Measurements from ENCODE around the gene KCNMA1.

The KCNMA1 gene

GRCh38 chr10:77504196-77504872 is 133.3 kb downstream of the KCNMA1 start:
- DNase-seq, result no peak

DNA sequence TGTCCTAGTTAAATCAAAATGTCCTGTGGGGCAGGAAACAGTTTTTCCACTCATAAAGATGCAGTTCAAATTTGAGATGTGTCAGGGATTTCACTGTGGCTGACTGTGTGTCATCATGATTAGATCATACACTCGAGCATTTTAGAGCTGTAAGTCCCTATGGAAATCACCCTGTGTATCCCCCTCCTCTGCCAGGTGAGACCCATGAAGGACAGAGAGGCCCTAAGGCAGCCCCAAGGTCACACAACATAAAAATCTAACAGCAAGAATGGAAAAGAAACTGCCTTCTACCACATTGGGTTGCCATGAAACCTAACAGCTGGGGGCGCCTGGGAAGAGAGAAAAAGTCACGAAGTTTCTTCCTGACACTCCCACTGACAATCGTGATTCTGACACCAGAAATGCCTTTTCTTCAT is 135.8 kb downstream of the KCNMA1 start:
- DNase-seq, result no peak

DNA sequence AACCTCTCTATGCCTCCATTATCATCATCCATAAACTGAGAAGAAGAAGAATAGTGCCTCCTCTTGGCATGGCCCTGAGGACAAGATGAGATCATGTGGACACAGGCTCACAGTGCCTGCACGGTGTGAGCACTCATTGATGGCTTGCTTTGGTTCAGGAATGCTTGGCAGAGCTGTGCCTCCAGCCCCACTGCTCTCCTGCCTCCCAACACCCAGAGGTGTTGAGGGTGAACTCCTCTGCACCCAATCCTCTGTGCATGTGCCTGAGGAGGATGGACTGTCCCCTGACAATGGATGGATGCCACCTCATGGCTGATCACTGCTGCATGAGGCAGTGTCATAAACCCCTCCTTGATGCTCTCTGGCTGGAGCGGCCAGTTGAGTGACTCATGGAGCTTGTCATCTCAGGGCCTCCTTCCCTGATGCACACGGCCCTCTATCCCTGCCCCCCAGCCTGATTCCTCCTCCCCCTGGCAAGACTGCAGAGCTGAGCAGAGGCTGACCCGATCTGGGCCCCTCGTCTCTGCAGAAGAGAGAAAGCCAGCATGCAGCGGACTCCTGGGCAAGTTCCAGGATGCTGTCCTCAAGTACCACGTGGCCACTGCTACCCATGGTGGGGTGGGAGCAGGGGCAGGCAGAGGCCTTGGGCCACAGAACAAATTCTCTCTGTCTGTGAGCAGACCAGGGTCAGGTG is 136.3 kb downstream of the KCNMA1 start:
- DNase-seq, result no peak

DNA sequence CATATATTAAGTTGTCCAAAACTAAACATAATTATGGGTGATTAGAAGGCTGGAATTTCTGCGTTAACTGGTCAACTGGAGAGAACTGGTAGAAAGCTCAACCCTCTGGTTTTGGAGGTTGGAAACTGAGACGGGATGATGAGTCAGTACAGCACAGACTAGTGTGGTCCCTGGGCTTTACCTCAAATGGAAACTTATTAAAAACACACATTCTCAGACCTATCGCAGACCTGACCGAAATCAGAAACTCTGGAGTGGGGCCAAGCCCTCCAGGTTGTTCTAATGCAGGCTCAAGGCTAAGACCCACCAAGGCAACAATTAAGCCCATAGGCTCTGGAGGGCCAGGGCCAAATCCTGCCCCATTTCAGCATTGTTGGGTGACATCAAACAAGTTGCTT is 136.9 kb downstream of the KCNMA1 start:
- no peak for DNase-seq

GRCh38 chr10:77498829-77499228 is 138.8 kb downstream of the KCNMA1 start:
- no peak for DNase-seq

DNA sequence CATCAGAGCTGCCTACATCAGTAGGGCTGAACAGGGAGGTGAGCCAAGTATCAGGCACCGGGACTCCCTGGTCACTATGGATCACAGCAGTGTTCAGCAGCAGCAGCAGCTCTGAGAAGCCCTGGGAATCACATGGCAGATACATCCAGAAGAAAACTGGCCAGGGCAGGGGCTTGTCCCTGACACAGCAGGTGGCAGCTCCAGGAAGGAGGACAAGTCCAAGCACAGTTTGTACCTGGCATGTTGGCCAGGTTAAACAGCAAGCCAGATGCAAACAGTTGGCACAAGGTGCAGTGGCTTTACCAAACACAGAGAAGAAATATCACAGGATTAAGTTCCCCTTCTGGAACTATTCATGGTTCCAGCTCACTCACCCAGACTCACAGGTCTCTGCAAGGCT is 139.4 kb downstream of the KCNMA1 start:
- DNase-seq, result no peak

DNA sequence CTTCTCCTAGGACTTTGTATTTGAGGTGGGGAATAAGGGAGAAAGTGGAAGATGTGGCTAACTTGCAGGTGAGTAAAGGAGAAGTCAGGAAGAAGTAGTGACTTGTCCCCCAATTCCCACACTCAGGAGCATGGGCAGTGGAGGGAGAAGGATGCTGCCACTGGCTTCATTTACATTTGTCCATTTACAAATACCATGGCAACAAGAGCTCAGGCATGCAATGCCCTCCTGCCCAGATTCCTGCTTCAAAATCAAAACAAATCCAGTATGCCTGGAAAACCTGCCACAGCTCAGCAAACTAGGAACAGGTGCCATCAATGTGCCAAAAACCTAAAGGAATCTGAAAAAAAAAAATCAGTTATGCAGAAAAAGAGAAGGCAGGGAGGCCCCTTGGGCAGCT is 139.9 kb downstream of the KCNMA1 start:
- no peak for DNase-seq

- no peak for DNase-seq
These were observed 140.6 kb downstream of the KCNMA1 start for GRCh38 chr10:77496941-77497420.

DNA sequence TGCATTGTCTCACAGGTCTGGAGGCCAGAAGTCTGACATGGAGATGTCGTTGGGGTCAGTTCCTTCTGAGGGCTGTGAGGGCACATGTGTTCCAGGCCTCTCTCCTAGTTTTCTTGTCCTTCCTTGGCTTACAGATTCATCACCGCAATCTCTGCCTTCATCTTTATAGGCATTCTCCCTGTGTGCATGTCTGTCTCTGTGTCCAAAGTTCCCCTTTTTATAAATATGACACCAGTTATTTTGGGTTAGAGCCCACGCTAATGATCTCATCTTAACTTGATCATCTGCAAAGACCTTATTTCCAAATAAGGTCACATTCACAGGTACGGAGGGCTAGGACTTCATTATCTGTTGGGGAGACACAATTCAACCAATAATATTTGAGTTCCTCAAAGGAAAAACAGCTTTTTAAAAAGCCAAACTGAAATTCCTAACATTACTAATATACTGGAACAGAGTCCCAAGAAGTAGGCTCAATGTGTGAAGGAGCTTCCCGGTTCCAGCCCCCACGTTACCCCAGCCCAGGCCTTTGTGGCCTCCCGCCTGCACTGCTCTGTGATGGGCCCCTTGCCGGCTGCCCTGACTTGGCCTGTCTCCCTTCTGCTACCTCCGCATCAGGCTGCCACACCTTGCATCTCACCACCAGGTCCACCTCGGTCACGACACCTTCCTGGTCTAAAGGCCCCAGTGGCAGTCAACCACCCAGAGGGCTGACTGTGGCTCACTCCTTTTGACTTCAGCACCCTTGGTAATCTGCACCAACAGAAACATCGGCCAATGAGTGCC is 142.7 kb downstream of the KCNMA1 start:
- DNase-seq, result no peak

- peak; percentile 55 for DNase-seq
These were observed 143.3 kb downstream of the KCNMA1 start for GRCh38 chr10:77494327-77494726.

DNA sequence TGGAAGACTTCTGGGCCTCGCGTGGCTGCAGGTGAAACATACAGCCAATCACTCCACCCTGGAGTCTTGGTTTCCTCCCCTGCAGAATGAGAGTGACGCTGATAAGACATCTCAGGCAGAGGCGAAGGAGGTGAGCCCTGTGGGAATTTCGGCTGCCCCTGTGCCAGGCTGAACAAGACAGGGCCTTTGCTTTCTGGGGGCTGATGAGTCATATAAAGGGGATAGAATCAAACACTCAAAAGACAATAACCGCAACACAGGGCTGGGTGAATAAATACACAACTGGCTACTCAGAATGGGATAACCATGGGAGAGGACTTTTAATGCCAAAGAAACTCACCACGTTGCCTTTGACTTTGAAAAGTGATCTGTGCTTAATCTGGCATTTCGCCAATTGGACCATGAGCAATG is 143.8 kb downstream of the KCNMA1 start:
- no peak for DNase-seq

DNA sequence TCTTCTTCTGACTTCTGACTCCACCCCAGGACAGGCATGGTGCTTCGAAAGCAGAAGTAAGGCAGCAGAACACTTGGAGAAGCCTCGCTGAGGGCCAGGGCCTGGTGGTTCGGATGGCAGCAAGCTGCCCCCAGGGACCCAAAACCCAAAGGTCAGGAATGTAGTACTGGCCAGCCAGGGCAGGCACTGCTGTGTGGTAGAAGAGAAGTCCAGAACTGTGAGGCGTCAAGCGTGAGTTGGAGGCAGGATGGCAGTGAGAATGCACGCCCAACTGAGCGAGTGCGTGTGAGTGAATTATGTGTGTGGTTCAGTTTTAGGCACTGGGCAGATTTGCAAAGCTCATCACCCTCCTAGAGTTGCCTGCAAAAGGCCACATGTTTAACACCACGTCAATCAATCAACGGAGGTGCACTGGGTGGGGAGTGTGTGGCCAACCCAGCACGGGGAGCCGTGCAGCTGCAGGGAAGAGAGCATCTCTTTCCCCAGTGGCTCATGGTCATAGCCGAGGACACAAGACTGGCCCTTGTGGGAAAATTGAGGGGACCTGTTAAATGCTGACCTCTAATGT is 144.3 kb downstream of the KCNMA1 start:
- no peak for DNase-seq

- DNase-seq, result no peak
These were observed 145.1 kb downstream of the KCNMA1 start for GRCh38 chr10:77492368-77492994.

- no peak for DNase-seq
These were observed 146.9 kb downstream of the KCNMA1 start for GRCh38 chr10:77490534-77491314.

DNA sequence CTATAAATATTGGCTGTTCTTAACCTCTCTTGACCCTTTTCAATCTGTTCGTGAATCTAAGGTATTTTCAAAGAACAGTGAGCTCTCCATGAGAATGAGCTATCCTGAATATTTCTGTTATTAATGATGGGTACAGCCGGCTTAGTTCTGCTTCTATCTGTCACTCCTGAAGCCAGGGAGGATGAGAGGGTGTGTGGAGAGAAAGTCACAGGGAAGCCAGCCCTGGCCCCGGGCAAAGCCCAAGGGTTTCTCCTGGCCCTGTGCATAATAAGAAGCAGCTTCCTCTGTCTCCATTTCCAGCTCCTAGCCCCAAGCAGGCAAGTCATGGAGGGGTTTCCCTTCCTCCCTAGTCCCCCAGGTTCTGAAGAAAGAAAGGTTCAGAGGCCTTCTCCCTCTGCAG is 151.1 kb downstream of the KCNMA1 start:
- no peak for DNase-seq

DNA sequence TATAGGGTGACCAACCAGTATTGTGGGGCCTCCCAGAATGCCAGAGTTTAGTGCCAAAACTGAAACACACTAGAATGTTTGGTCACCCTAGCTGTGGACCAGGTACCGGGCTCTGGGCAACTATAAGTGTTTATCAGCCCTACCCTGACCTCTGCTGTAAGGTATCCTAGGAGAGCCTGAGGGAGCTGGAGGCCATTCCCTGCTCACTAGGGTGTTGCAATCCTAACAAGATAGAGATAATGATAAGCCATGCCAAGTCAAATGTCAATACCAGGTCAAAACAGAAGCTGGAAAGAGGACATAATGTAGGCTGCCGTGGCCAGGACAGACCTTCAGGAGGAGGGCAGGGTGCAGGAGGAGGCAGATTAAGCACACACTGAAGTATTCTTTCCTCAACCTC is 151.8 kb downstream of the KCNMA1 start:
- DNase-seq, result no peak

DNA sequence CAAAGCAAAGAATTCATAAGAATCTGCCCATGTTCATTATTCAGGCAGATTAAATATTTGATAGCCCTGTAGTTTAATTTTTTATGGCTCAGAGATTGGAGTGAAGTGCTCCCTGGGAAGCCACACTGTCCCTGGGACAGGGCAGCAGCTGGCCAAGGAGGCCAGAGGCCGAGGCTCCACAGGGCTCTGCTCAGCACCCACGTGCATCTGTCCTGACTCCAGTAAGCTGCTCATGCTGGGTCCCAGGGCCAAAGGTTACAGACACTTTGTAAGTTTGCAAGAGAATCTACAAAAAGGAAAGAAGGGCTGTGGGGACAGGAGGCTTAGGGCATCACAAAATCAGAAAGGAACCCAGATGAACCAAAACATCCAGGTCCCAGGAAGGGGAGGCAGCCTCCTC is 155.5 kb downstream of the KCNMA1 start:
- DNase-seq, result no peak

- no peak for DNase-seq
These were observed 158.0 kb downstream of the KCNMA1 start for GRCh38 chr10:77479586-77479985.

GRCh38 chr10:77478962-77479359 is 158.6 kb downstream of the KCNMA1 start:
- no peak for DNase-seq

DNA sequence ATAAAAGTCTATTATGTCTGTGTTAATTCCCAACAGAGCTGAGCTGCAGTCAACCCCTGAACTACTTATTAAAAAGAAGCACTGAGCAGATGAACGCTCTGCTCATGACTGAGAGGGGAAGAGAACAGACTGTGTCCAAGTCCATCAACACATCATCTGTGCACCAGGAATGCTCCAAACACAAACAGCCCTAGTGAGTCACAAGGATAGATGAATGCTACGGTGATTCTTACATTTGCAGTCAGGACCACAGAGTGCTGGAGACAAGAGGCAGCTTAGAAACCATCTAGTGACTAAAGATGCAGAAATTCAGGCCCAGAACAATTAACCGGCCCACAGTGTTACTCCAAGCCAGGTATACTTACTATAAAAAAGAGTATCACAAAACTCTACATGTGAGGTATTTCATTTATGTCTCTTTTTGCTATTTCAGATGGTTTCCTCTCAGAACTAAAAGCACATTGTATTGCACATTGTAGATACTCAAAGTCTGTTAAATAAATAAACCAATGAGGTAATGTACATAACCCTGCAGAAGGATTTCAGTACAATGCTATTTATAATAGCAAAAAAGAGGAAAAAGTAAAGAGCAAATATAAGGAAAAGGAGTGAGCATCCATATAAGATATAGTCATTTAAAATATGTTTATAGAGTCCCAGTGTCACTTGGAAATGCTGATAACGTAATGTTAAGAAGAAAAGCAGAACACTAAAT is 159.2 kb downstream of the KCNMA1 start:
- DNase-seq, result no peak

DNA sequence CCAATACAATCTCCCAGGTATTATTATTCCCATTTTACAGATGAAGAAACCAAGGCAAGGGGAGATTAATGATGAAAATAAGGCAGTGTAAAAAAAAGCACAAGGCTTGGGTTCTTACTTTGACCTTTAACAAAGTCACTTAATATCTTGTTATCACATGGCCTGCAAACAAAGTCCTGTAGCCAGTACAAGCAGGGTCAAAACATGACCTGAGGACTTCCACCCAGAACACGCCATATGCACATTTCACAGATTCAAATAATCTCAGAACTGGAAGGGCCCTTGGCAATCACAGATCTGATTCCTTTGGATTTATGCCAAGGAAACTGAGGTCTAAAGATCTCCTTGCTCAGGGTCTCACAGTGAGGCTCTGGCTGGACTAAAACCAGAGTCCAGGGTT is 162.1 kb downstream of the KCNMA1 start:
- DNase-seq, result no peak

DNA sequence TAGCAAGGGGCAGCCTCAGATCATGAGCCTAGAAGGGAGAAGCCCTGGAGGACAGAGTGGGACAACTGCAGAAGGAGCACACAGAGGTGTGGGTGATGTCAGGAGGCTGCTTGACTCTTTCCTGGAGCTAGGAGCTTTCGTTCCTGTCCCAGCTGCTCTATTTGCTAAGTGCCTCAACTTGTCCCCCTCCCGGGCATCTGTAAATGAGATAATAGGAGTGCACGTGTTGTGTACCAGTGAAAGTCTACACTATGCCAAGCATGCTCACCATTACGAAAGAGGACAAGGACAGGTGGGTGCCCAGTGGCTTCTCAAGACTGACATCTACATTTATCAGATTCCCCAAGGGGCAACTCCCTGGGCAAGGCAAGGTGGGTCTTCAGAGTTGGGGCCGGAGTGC is 162.7 kb downstream of the KCNMA1 start:
- DNase-seq, result no peak

Data from NCI-H1092 treated with DMSO at 0.1 percent for 48 hours (cell line).